ENCODE measurements around the gene PHLDB1.

Gene PHLDB1

GRCh38 chr11:118622376-118623268, 15.2 kb downstream of the PHLDB1 start:
- H3K9me3 ChIP-seq (ENCODE audit: control insufficient read depth, insufficient read depth, low read length), result no peaks in the 10 kb centered on the region
- H3K79me2 ChIP-seq (ENCODE audit: control insufficient read depth, low read length), result no peaks in the 10 kb centered on the region
- H3K36me3 ChIP-seq (ENCODE audit: control insufficient read depth, low read length), result no peaks in the 10 kb centered on the region
- no peak overlapping the region for H3K4me2 ChIP-seq (ENCODE audit: low read length)
- H3F3A ChIP-seq (ENCODE audit: control insufficient read depth, insufficient read depth), result no peaks in the 10 kb centered on the region
- peaks cover 11% of the 10 kb centered on the region for H3K4me1 ChIP-seq (ENCODE audit: control insufficient read depth, low read length)
- no peak overlapping the region for H3K27ac ChIP-seq (ENCODE audit: low read depth, low read length)
- TF ChIP-seq, protein P1, sequence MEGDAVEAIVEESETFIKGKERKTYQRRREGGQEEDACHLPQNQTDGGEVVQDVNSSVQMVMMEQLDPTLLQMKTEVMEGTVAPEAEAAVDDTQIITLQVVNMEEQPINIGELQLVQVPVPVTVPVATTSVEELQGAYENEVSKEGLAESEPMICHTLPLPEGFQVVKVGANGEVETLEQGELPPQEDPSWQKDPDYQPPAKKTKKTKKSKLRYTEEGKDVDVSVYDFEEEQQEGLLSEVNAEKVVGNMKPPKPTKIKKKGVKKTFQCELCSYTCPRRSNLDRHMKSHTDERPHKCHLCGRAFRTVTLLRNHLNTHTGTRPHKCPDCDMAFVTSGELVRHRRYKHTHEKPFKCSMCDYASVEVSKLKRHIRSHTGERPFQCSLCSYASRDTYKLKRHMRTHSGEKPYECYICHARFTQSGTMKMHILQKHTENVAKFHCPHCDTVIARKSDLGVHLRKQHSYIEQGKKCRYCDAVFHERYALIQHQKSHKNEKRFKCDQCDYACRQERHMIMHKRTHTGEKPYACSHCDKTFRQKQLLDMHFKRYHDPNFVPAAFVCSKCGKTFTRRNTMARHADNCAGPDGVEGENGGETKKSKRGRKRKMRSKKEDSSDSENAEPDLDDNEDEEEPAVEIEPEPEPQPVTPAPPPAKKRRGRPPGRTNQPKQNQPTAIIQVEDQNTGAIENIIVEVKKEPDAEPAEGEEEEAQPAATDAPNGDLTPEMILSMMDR (IDR thresholded peaks at IDR 0.05; ENCODE audit: low read depth, low read length, poor library complexity, severe bottlenecking), result no peak
- TF ChIP-seq EZH2phosphoT487 (IDR thresholded peaks at IDR 0.05; ENCODE audit: borderline replicate concordance, low read length), result no peak
- H3K9me2 ChIP-seq (replicated peaks; ENCODE audit: control insufficient read depth, low read length), result no peaks in the 10 kb centered on the region
- H3K4me3 ChIP-seq (ENCODE audit: low read length), result no peak overlapping the region
- H4K20me1 ChIP-seq (ENCODE audit: control insufficient read depth, insufficient read depth, low read depth, low read length), result no peaks in the 10 kb centered on the region
- peaks cover 46% of the 10 kb centered on the region for H3K27me3 ChIP-seq (ENCODE audit: control insufficient read depth, low read length)

GRCh38 chr11:118623269-118623655, 15.8 kb downstream of the PHLDB1 start:
- Histone ChIP-seq H3K27ac (ENCODE audit: low read depth, low read length) (no peak overlapping the region), H3K4me2 (ENCODE audit: low read length) (no peak overlapping the region), H3K4me1 (ENCODE audit: control insufficient read depth, low read length) (peaks cover 11% of the 10 kb centered on the region), H3K9me3 (ENCODE audit: control insufficient read depth, insufficient read depth, low read length) (no peaks in the 10 kb centered on the region), H3K36me3 (ENCODE audit: control insufficient read depth, low read length) (no peaks in the 10 kb centered on the region), H3F3A (ENCODE audit: control insufficient read depth, insufficient read depth) (no peaks in the 10 kb centered on the region), H3K27me3 (ENCODE audit: control insufficient read depth, low read length) (peaks cover 46% of the 10 kb centered on the region), H3K9me2 (replicated peaks; ENCODE audit: control insufficient read depth, low read length) (no peaks in the 10 kb centered on the region), H4K20me1 (ENCODE audit: control insufficient read depth, insufficient read depth, low read depth, low read length) (no peaks in the 10 kb centered on the region), H3K4me3 (ENCODE audit: low read length) (no peak overlapping the region), H3K79me2 (ENCODE audit: control insufficient read depth, low read length) (no peaks in the 10 kb centered on the region)
- TF ChIP-seq EZH2phosphoT487 (IDR thresholded peaks at IDR 0.05; ENCODE audit: borderline replicate concordance, low read length), result no peak
- TF ChIP-seq, protein P1 (IDR thresholded peaks at IDR 0.05; ENCODE audit: low read depth, low read length, poor library complexity, severe bottlenecking), result no peak

- Histone ChIP-seq H3K4me1 (ENCODE audit: control insufficient read depth, low read length) (peaks cover 11% of the 10 kb centered on the region), H3K4me2 (ENCODE audit: low read length) (no peak overlapping the region), H3F3A (ENCODE audit: control insufficient read depth, insufficient read depth) (no peaks in the 10 kb centered on the region), H3K27me3 (ENCODE audit: control insufficient read depth, low read length) (peaks cover 41% of the 10 kb centered on the region), H4K20me1 (ENCODE audit: control insufficient read depth, insufficient read depth, low read depth, low read length) (no peaks in the 10 kb centered on the region), H3K36me3 (ENCODE audit: control insufficient read depth, low read length) (no peaks in the 10 kb centered on the region), H3K27ac (ENCODE audit: low read depth, low read length) (no peak overlapping the region), H3K9me2 (replicated peaks; ENCODE audit: control insufficient read depth, low read length) (no peaks in the 10 kb centered on the region), H3K4me3 (ENCODE audit: low read length) (no peak overlapping the region), H3K79me2 (ENCODE audit: control insufficient read depth, low read length) (no peaks in the 10 kb centered on the region), H3K9me3 (ENCODE audit: control insufficient read depth, insufficient read depth, low read length) (no peaks in the 10 kb centered on the region)
- TF ChIP-seq, protein P1 (IDR thresholded peaks at IDR 0.05; ENCODE audit: low read depth, low read length, poor library complexity, severe bottlenecking), result no peak
- TF ChIP-seq EZH2phosphoT487 (IDR thresholded peaks at IDR 0.05; ENCODE audit: borderline replicate concordance, low read length), result no peak
Measured at GRCh38 chr11:118625036-118625690, 17.7 kb downstream of the PHLDB1 start.
